ENCODE measurements around the gene SLIT3.

GRCh38 chr5:169146158-169146557 lies 154.8 kb downstream of the SLIT3 start:
- TF ChIP-seq, protein P1, sequence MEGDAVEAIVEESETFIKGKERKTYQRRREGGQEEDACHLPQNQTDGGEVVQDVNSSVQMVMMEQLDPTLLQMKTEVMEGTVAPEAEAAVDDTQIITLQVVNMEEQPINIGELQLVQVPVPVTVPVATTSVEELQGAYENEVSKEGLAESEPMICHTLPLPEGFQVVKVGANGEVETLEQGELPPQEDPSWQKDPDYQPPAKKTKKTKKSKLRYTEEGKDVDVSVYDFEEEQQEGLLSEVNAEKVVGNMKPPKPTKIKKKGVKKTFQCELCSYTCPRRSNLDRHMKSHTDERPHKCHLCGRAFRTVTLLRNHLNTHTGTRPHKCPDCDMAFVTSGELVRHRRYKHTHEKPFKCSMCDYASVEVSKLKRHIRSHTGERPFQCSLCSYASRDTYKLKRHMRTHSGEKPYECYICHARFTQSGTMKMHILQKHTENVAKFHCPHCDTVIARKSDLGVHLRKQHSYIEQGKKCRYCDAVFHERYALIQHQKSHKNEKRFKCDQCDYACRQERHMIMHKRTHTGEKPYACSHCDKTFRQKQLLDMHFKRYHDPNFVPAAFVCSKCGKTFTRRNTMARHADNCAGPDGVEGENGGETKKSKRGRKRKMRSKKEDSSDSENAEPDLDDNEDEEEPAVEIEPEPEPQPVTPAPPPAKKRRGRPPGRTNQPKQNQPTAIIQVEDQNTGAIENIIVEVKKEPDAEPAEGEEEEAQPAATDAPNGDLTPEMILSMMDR (IDR thresholded peaks at IDR 0.05; ENCODE audit: insufficient read depth, low read length, poor library complexity, severe bottlenecking), result no peak
- TF ChIP-seq EZH2phosphoT487 (conservative IDR thresholded peaks at IDR 0.05; ENCODE audit: low read length), result no peak

Data from SU-DHL-6 (cell line).